ENCODE results near the gene G6PC1.
"Not testable (repeated sequence)": the region's sequence is repeated elsewhere in the genome, so short reads cannot be mapped to it uniquely, and the experiment has no call there.

The G6PC1 gene

GRCh38 chr17:42873932-42874695 lies 26.5 kb upstream of the G6PC1 start:
- DNase-seq (ENCODE audit: low read depth in 2 of 2): not testable (repeated sequence)

- DNase-seq (ENCODE audit: low read depth in 2 of 2): no peak
Measured at GRCh38 chr17:42877037-42877436, 23.6 kb upstream of the G6PC1 start.

GRCh38 chr17:42878123-42878880 lies 22.3 kb upstream of the G6PC1 start:
- DNase-seq (ENCODE audit: low read depth in 2 of 2): no peak

GRCh38 chr17:42878924-42879595 lies 21.5 kb upstream of the G6PC1 start:
- DNase-seq (ENCODE audit: low read depth in 2 of 2): no peak

- DNase-seq (ENCODE audit: low read depth in 2 of 2): no peak
Measured at GRCh38 chr17:42879596-42879985, 21.0 kb upstream of the G6PC1 start.

GRCh38 chr17:42880776-42881310 lies 19.8 kb upstream of the G6PC1 start:
- DNase-seq (ENCODE audit: low read depth in 2 of 2): no peak

- not testable (repeated sequence) for DNase-seq (ENCODE audit: low read depth in 2 of 2)
Measured at GRCh38 chr17:42881706-42882105, 18.9 kb upstream of the G6PC1 start.

- no peak for DNase-seq (ENCODE audit: low read depth in 2 of 2)
Measured at GRCh38 chr17:42882166-42882565, 18.4 kb upstream of the G6PC1 start.

GRCh38 chr17:42883802-42884558 lies 16.6 kb upstream of the G6PC1 start:
- DNase-seq (ENCODE audit: low read depth in 2 of 2): no peak

- not testable (repeated sequence) for DNase-seq (ENCODE audit: low read depth in 2 of 2)
Measured at GRCh38 chr17:42885806-42886205, 14.8 kb upstream of the G6PC1 start.

GRCh38 chr17:42886283-42887176 lies 14.1 kb upstream of the G6PC1 start:
- DNase-seq (ENCODE audit: low read depth in 2 of 2): no peak

- DNase-seq (ENCODE audit: low read depth in 2 of 2): no peak
Measured at GRCh38 chr17:42889809-42890208, 10.8 kb upstream of the G6PC1 start.

GRCh38 chr17:42891539-42892152 lies 9.0 kb upstream of the G6PC1 start:
- no peak for DNase-seq (ENCODE audit: low read depth in 2 of 2)

GRCh38 chr17:42893359-42893758 lies 7.2 kb upstream of the G6PC1 start:
- DNase-seq (ENCODE audit: low read depth in 2 of 2): no peak

- no peak for DNase-seq (ENCODE audit: low read depth in 2 of 2)
Measured at GRCh38 chr17:42894283-42895184, 6.1 kb upstream of the G6PC1 start.

- no peak for DNase-seq (ENCODE audit: low read depth in 2 of 2)
Measured at GRCh38 chr17:42895185-42895555, 5.4 kb upstream of the G6PC1 start.

- no peak for DNase-seq (ENCODE audit: low read depth in 2 of 2)
Measured at GRCh38 chr17:42898147-42898811, 2.3 kb upstream of the G6PC1 start.

- DNase-seq (ENCODE audit: low read depth in 2 of 2): not testable (repeated sequence)
Measured at GRCh38 chr17:42899981-42900380, 618 bp upstream of the G6PC1 start.

Measured in stimulated activated CD8-positive, alpha-beta memory T cell treated with anti-CD3 and anti-CD28 coated beads, Interleukin-7, amount 100 ng/mL, for 1 hour (primary cell).